GM12873 (cell line): ENCODE data around the gene SRPK3.

Source experiments
- CTCF ChIP-seq: IDR thresholded peaks from 2 replicates; pipeline ENCODE4 v1.5.1; 2012; ENCODE audit warnings: low read depth, mild to moderate bottlenecking, moderate library complexity, low read length, control low read depth; ENCODE audit not compliant: insufficient read depth; ENCODE audit errors: missing control alignments

The SRPK3 gene

GRCh38 chrX:153744210-153745066 is 36.4 kb upstream of the SRPK3 start:
- TF ChIP-seq CTCF = peak; percentile 37

- TF ChIP-seq CTCF = no peak
These were observed 34.5 kb upstream of the SRPK3 start for GRCh38 chrX:153746359-153746758.

- no peak for TF ChIP-seq CTCF
These were observed 30.6 kb upstream of the SRPK3 start for GRCh38 chrX:153750127-153750774.

GRCh38 chrX:153755136-153755535 is 25.7 kb upstream of the SRPK3 start:
- no peak for TF ChIP-seq CTCF

- TF ChIP-seq CTCF = peak; percentile 14
These were observed 19.0 kb upstream of the SRPK3 start for GRCh38 chrX:153761863-153762262.

DNA sequence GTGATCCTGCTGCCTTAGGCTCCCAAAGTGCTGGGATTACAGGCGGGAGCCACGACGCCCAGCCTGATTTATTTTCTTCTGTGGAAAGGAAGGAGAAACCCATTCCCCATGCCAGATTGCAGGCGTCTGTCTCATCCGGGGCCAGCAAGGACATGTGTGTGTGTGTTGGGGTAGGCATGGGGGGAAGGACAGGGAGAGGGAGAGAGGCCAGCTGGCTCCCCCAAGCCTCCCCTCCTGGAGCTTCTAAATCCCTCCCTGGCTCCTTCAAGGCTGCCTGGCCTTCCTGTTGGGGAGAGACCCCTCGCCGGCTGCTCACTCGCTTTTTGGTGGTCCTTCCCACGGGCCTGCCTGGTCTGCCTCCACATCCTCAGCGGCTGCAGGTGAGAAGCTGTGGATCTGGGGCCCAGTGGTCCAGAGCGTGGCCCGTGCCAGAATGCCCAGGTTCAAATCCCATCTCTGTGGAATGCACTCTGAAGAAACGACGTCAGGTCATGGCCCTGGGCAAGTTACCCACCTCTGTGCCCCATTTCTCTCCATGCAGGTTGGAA is 18.1 kb upstream of the SRPK3 start:
- no peak for TF ChIP-seq CTCF

DNA sequence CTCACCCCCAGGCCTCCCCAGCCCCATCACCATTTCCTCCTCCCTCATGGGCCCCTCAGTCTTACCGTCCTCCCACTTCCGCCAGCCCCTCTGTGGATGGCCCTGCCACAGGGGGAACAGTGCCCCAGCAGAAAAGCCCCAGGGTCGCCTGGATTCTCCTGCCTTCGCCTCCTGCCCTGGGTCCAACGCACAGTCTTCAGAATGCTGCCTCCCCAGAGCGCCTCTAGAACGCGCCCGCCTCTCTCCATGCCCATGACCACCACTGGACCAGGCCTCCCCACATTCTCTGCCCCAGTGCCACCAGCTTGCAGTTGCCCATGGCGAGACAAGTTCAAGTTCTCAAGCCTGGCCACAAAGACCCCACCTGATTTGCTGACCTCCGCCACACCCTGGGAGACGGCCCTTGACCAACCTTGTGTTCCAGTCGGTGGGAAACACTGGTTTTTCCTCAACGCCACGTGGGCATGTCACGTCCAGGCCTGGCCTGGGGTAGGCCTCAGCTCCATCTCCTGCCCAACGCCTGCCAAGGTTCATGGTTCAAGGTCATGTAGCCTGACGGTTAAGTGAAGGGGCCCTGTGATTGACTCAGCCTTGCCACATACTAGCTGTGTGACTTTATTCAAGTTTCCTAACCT is 17.4 kb upstream of the SRPK3 start:
- TF ChIP-seq CTCF = no peak
